Occipital lobe (tissue), 2 donors: ENCODE results near the gene NCAPD3. TPM values are rescaled to one million over a fixed set of nuclear protein-coding genes. Genes with fewer than 3 reads are reported as not detected.
"Not testable (repeated sequence)": the region's sequence is repeated elsewhere in the genome, so short reads cannot be mapped to it uniquely, and the experiment has no call there.

Experiments used
- DNase-seq: peaks from one replicate; lab custom pipeline; 2025; lab: John Stamatoyannopoulos, UW
- total RNA-seq: library from RNA; depleted of rRNA; stranded (reverse); fragments of >200 nt; gene quantifications from one replicate; pipeline ENCODE4 v1.2.3, GENCODE V29; 2014

NCAPD3 gene, protein sequence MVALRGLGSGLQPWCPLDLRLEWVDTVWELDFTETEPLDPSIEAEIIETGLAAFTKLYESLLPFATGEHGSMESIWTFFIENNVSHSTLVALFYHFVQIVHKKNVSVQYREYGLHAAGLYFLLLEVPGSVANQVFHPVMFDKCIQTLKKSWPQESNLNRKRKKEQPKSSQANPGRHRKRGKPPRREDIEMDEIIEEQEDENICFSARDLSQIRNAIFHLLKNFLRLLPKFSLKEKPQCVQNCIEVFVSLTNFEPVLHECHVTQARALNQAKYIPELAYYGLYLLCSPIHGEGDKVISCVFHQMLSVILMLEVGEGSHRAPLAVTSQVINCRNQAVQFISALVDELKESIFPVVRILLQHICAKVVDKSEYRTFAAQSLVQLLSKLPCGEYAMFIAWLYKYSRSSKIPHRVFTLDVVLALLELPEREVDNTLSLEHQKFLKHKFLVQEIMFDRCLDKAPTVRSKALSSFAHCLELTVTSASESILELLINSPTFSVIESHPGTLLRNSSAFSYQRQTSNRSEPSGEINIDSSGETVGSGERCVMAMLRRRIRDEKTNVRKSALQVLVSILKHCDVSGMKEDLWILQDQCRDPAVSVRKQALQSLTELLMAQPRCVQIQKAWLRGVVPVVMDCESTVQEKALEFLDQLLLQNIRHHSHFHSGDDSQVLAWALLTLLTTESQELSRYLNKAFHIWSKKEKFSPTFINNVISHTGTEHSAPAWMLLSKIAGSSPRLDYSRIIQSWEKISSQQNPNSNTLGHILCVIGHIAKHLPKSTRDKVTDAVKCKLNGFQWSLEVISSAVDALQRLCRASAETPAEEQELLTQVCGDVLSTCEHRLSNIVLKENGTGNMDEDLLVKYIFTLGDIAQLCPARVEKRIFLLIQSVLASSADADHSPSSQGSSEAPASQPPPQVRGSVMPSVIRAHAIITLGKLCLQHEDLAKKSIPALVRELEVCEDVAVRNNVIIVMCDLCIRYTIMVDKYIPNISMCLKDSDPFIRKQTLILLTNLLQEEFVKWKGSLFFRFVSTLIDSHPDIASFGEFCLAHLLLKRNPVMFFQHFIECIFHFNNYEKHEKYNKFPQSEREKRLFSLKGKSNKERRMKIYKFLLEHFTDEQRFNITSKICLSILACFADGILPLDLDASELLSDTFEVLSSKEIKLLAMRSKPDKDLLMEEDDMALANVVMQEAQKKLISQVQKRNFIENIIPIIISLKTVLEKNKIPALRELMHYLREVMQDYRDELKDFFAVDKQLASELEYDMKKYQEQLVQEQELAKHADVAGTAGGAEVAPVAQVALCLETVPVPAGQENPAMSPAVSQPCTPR (N-terminal part only)
- total RNA-seq: 11.4 TPM

DNA sequence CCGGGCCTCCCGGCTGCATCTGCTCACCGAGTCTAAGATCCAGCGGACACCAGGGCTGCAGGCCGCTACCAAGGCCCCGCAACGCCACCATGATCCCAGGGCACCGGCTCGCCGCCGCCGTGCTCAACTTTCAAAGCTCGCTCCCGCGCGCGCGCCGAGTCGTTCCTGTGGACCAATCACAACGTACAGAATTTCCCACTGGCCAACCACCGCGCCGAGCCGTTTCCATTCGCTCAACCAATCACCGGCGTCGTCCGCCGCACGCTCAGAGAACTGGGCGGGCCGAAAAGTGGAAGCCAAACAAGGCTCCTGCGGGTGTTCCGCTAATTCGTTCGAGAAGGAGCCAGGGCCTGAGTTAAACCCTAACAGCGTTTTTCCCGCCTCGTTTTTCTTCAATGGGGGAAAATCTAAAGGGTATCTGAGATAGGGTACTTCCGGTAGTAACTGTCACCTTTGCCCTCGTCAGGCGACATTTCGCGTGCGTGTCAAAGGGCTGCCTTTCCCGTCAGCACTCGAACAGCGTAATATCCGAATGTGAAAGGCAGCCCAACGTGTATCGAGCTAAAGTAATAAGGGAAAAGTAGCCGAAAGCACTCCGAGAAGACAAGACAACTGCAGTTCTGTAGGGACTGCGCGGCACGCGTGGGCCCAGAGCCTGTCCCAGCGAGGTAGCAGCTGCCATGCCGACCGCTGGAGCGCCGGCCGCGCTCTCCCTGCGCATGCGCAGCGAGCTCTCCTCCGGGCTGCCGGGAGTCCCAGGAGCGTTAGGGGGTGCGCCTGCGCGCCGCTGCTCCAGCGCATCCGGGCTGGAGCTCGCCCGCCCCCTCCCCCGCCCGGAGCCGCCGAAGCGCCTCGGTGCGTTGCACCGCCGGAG, at the start of gene NCAPD3, which contains the start of gene VPS26B:
Gene NCAPD3 (minus strand): TSS at position 132 of the 874 bp plus-strand sequence. CDS start 41 bp downstream, at position 91.
Gene VPS26B (plus strand): TSS at position 836 of the 874 bp plus-strand sequence. CDS start 452 bp downstream, outside the sequence.
- peak; percentile 86 for DNase-seq

DNA sequence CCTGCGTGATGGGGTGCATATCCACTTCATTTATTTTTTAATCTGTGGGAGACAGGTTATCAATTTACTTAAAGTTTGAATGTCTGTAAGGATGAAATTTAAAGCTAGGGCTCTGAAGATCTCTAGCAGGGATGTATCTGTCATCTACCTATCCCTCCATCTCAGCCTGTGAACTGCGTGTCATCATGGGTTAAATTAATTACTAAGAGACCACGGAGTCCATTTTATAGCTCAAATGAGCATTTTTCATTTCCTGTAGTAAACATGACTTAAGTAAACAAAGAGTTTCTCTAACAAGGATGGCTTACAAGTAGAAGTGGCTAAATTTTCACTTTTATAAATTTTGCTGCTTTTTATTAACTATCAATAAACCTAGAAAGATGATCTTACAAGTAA, 49.5 kb upstream of the NCAPD3 start:
- DNase-seq: no peak

DNA sequence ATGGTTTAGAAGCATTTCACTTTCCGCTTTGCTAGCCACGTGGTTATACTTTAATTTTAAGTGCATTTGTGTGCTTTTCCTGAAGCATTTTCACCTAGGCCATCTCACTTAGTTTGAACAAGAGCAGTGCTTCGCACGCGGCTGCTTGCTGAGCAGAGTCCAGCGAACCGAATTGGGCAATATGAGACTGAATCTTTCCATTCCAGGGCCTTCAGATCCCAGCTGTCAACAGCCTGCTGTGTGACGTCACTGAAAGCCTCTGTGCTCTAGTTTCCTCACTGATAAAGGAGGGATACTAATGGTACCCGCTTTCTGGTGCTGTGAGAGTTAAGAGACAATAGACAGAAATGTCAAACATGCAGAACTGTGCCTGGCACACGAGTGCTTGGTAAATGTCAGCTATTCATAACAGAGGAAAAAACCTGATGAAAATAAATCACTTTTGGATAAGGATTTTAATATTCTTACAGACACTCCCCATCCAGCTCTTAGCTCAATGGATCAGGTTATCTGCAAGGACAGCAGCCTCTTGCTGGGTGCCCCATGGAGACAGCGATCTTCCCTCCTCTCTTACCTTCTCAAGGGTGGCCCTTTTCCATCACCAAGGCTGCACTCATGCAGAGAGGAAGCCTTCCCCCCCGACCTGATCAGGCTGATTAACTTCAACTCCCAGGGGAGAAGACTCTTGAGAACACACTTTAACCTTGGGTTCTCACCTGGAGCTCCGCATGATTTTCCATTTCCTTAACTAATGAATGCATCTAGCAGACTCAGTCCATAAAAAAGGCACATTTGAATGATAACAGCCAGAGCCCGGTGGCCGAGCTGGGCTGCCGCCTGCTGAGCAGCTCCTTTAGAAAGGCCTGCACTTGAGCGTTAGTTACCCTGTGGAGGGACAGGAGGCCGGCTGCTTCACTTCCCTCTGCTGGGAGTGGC, 48.9 kb upstream of the NCAPD3 start:
- DNase-seq: no peak

DNA sequence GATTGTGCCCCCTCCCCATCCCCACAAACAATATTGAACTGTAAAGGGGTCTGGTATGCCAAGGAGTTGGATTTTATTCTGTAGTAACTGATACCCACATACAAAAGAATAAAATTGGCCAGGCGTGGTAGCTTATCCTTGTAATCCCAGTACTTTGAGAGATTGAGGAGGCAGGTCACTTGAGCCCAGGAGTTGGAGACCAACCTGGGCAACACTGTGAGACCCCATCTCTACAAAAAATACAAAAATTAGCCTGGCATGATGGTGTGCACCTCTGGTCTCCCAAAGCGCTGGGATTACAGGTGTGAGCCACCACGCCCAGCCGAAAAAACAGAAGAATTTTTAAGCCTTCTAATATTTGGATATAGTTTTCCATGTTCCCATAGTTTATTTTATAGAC, 48.2 kb upstream of the NCAPD3 start:
- no peak for DNase-seq

DNA sequence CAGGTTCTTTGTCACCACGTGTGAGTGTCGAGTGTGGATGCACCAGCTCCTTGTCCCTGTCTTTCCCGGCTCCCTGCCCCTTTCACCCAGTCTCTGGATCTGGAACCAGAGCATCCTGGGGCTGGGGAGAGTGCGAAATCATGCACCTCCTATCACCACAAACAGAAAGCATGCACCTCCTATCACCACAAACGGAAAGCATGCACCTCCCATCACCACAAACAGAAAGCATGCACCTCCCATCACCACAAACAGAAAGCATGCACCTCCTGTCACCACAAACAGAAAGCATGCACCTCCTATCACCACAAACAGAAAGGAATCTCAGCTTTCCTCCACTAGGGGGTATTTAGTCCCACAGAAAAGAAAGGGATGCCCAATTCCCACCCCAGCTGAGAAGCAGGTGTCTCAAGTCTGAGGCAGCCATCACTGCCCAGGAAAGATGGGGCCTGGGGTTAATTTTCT, 46.5 kb upstream of the NCAPD3 start:
- DNase-seq: no peak

DNA sequence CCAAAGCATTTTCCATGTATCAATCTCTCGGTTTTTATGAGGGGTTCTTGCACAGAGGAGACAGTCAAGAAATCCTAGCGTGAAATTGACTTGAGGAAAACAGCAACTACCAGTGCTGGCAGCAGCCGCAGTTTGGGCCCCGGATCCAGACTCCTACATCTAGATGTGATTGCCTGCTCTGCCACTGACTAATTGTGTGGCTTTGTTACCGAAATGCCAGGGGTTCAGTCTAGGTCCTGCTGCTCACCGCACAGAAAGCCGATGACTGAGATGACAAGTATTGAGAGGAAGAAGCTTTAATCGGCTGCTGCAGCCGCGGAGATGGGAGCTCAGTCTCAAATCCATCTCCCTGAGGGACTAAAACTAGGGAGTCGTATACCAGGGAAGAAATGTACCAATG, 44.2 kb upstream of the NCAPD3 start:
- no peak for DNase-seq

DNA sequence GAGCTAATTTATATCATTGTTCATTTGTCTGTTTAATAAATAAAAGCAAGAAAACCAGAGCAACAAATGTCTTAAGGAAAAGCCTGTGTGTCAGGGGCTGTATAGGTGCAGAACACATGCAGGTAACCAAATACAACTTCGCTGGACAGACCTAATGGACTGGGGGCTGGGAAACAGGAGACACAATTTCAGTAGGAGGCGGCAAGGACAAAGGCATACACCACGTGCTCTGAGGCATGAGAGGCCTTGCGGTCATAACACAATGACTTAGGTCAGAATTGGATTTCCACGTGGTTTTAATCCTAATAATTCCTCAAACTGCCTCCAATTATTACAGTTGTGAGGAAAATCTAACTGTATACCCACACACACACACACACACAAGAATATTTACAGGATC, 43.7 kb upstream of the NCAPD3 start:
- DNase-seq: no peak

DNA sequence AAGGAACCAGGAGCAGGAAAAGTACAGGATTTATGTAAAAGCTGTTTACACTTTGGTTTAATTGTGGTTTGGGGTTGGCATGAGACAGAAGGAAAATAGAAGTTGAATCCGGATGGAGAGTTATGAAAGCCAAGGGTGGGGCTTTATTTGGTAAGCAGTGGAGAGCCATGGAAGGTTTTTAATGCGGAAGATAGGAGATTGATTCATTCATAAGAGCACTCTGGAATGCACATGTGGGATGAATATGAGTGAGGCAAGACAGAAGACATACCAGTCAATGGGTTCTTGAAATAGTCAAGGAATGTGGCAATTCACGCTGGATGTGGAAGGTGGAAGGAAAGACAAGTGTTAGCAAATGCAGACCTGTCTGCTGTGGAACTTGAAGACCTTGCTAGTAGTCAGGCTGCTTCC, 43.1 kb upstream of the NCAPD3 start:
- no peak for DNase-seq

DNA sequence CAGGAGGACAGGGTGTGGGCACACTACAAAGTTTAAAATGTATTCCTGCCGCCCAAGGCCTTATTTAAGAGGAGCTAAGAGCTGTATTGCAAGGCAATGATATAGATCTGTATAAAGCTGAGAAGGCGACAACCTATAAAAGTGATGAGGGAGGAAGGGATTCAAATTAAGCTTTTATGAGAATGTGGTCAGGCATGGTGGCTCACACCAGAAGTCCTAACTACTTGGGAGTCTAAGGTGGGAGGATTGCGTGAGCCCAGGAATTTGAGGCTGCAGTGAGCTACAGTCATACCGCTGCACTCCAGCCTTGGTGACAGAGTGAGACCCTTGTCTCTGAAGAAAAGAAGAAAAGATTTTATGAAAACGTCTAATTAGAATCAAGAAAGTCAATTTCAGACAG, 42.7 kb upstream of the NCAPD3 start:
- no peak for DNase-seq

DNA sequence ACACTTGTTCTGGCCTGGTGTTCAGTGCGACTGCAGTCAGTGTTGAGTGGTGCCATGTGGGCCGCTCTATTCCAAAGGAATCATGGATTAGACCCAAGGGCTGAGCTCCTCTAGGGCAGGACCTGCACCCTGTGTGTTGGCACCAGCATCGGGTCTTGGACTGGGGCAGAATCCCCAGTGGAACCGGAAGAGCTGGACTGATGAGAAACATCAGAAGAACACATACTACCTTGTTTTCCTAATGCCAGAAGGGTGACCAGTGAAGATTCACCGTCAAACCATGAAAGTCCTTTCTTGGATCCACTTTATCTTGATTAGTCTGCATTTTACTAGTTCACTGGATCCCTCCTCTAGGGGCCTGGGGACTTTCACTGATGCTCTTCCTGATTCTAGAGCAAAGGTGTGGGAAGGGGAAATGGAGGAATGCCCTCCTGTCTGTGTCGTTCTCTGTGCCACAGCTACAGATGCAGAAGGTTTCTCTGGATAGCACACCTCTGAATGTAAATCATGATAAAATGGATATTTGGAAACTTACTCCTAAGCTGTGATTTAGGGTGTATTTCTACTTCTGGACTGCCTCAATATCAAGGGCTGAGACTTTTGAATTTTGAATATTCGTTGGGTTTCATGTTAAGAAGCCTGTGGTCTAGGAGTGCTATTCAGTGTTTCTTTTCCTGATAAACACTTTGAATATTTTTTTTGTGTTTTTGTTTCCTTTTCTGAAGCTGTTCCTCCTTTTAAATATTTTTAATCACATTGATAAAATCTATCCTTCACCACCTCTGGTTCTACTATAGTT, 41.4 kb upstream of the NCAPD3 start:
- DNase-seq: no peak

DNA sequence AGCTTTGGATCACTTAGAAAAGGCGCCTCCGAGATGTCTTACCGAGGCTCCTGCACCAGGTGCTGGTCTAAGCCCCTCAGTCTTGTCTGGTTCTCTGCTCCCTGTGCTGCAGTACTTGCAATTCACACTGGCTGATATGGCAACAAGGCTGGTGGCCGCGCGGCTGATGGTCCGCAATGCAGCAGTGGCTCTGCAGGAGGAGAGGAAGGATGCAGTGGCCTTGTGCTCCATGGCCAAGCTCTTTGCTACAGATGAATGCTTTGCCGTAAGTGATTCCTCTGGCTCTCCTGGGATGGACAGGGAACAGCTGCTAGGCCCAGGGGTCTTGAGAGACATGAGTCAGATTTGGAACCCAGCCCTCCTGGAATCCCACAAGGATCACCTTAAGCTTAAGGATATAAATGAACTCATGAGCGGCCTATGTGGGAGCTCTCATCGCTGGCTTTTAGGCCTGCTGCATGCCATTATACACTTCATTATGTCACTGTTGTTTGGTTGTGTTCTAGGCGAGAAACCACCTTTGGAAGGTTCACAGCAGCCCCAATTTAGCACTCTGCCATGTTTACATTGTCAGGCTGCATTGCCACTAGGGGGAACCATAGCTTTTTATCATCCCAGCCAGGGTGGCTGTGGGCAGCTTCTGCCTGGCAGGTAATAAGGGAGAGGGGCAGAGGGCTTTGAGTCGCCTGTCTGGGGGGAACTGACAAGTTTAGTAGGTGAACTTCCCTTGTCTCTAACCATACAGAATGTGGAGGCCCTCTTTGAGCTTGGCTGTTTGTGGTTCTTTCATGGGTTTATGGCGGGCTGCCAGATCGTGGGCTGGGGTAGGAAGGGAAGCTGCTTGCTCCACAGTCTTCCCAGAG, 38.1 kb upstream of the NCAPD3 start:
- no peak for DNase-seq

DNA sequence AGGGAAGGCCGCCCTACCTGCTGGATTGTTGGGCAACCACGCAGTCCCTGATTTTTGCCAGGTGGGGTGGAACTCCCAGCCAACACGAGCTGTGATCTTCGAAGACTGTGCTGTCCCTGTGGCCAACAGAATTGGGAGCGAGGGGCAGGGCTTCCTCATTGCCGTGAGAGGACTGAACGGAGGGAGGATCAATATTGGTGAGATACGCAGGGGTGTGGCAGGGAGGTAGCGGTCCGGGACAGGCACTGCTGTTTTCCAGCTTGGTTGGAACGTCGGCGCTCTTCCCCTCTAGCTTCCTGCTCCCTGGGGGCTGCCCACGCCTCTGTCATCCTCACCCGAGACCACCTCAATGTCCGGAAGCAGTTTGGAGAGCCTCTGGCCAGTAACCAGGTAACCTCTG, 37.2 kb upstream of the NCAPD3 start:
- DNase-seq: no peak

DNA sequence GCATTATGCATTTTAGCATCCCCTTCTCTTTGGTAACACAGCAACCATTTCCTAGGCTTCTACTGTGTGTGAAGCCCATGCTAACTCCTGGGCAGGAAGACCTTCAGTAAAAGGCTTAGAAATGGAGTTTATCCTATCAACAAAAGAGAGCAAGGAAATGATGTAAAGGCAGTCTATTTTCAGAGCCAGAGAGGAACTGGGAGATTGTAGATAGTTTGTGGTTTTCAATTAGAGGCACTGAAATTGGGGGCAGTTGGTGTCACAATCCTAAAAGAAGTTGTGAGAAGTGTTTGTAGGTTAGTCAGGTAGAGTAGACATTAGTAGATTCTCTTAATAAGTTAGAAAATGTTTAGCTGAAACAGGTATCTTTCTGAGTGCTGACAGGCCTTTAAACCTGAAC, 36.7 kb upstream of the NCAPD3 start:
- no peak for DNase-seq

DNA sequence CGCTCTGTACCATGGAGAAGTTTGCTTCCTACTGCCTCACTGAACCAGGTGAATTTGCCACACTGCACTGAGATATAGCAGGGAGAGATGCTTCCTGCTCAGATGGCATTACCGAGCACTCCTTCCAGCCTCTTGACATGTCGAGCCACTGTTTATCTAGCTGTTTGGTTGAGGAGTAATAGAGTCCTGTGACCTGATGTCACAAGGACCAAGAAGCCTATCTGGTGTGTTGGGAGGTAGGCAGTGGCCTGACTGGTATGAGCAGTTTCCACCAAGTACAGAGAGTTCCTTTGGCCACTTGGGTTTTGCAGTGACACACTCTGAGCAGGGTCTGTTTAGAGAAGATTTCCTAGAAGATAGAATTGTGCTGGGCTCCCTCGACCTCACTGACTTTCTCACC, 34.8 kb upstream of the NCAPD3 start:
- no peak for DNase-seq

DNA sequence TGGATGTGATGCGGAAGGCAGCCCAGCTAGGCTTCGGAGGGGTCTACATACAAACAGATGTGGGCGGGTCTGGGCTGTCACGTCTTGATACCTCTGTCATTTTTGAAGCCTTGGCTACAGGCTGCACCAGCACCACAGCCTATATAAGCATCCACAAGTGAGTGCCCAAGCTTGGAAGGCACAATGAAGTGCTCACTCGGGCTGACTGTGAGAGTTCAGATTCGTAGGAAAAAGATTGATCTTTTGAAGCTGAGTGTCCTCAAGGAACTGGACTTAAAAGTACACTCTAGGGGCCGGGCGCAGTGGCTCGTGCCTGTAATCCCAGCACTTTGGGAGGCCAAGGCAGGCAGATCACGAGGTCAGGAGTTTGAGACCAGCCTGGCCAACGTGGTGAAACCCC, 33.3 kb upstream of the NCAPD3 start:
- no peak for DNase-seq

DNA sequence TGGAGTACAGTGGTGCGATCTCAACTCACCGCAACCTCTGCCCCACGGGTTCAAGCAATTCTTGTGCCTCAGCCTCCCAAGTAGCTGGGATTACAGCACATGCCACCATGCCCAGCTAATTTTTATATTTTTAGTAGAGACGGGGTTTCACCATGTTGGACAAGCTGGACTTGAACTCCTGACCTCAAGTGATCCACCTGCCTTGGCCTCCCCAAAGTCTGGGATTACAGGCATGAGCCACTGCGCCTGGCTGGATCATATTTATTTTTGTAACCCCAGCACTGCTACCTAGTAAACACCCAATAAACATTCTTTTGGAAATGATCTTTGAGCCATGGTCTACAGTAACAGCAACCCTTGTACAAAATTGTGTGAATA, 31.4 kb upstream of the NCAPD3 start:
- DNase-seq: not testable (repeated sequence)

DNA sequence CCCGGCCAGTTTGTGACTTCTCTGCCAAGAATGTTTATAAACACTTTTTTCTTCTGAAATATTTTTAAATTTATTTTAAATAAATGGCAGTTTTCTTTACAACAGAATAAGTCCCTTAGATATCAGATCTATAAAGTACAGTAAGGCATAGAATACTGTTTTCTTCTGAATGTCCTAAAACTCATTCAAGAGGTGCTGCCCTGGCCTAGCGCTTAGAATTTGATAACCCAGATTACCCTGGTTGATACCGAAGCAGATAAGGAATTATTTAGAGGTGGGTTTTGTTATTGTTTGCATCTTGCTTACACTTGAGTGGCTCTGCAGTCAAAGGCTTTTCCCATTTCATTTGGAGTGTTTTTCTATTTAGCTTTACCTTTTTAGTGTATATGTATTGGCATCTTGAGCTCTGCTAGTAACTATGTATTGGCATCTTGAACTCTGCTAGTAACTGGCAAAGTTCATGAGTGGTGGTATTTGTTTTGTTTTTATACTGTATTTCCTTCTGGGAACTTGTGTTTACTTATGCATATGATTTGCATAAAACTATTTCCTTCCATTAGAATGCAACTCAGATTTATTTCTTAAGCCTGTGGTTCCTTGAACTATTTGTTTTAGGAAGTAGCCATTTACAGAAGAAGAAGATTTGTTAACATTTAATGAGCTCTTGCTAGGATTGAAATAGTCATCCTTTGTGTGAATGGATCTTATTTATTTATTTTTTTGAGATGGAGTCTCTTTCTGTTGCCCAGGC, 30.8 kb upstream of the NCAPD3 start:
- no peak for DNase-seq
